CD8-positive, alpha-beta memory T cell (primary cell): ENCODE measurements around the gene RPS14. TPM values are rescaled to one million over a fixed set of nuclear protein-coding genes. Genes with fewer than 3 reads are reported as not detected.
A peak's percentile ranks its signal among the peaks of the same experiment; 100 is the strongest.

ENCODE experiments used
- CTCF ChIA-PET: fragments of 350-600 bp; sonication (Branson Sonifier 250); formaldehyde crosslinking; loops from one replicate; lab custom pipeline; 2021; ENCODE audit warnings: antibody characterized with exemption; lab: Charles Lee
- POLR2A ChIA-PET: fragments of 350-600 bp; sonication (Branson Sonifier 250); formaldehyde crosslinking; loops from one replicate; lab custom pipeline; 2021; ENCODE audit warnings: antibody characterized with exemption; lab: Charles Lee
- DNase-seq, 5 donors: peaks; one replicate each; pipeline versions ENCODE4 v3.0.0 to v3.0.0-alpha.2; 2020 to 2022; ENCODE audit warnings: mixed read lengths in 1 of 5
- H3K27ac ChIP-seq: one replicate; pipeline ENCODE4 v1.7.0; 2013; ENCODE audit warnings: low read depth, mild to moderate bottlenecking, low read length, moderate library complexity
- H3K27me3 ChIP-seq: 2 replicates; pipeline ENCODE4 v1.7.0; 2013; ENCODE audit warnings: low read length, mild to moderate bottlenecking; ENCODE audit not compliant: insufficient read depth, poor library complexity, severe bottlenecking
- H3K36me3 ChIP-seq: 2 replicates; pipeline ENCODE4 v1.7.0; 2013; ENCODE audit warnings: mild to moderate bottlenecking, low read length, moderate library complexity; ENCODE audit not compliant: insufficient read depth
- H3K4me1 ChIP-seq: 2 replicates; pipeline ENCODE4 v1.7.0; 2013; ENCODE audit warnings: mild to moderate bottlenecking, low read length, moderate library complexity; ENCODE audit not compliant: insufficient read depth
- H3K4me3 ChIP-seq: 2 replicates; pipeline ENCODE4 v1.7.0; 2013; ENCODE audit warnings: mild to moderate bottlenecking, low read length
- H3K9me3 ChIP-seq: 2 replicates; pipeline ENCODE4 v1.7.0; 2013; ENCODE audit warnings: mild to moderate bottlenecking, low read length
- H3K27ac Mint-ChIP-seq, 8 donors: one replicate each; pipeline ENCODE4 v1.8.0; 2020 to 2021; ENCODE audit warnings: mixed read lengths in 8 of 8, mild to moderate bottlenecking in 6 of 8, inconsistent platforms in 3 of 8, moderate library complexity in 3 of 8
- H3K27me3 Mint-ChIP-seq, 2 donors: one replicate each; pipeline ENCODE4 v1.8.0; 2020 to 2021; ENCODE audit warnings: mixed read lengths in 2 of 2, mild to moderate bottlenecking in 1 of 2, moderate library complexity in 1 of 2
- H3K36me3 Mint-ChIP-seq, 3 donors: one replicate each; pipeline ENCODE4 v1.8.0; 2020 to 2021; ENCODE audit warnings: mixed read lengths in 3 of 3, inconsistent platforms in 1 of 3, mild to moderate bottlenecking in 1 of 3
- H3K4me1 Mint-ChIP-seq, 3 donors: one replicate each; pipeline ENCODE4 v1.8.0; 2020 to 2021; ENCODE audit warnings: mixed read lengths in 3 of 3, inconsistent platforms in 1 of 3, mild to moderate bottlenecking in 1 of 3
- H3K4me3 Mint-ChIP-seq, 7 donors: one replicate each; pipeline ENCODE4 v1.8.0; 2020 to 2021; ENCODE audit warnings: mixed read lengths in 7 of 7, mild to moderate bottlenecking in 6 of 7, moderate library complexity in 4 of 7, inconsistent platforms in 2 of 7
- H3K9me3 Mint-ChIP-seq, 5 donors: one replicate each; pipeline ENCODE4 v1.8.0; 2020 to 2022; ENCODE audit warnings: mixed read lengths in 5 of 5, mild to moderate bottlenecking in 3 of 5, moderate library complexity in 2 of 5, inconsistent platforms in 1 of 5
- polyA plus RNA-seq: library from polyadenylated mRNA; unstranded; fragments of 300-500 nt; fragmentation: Illumina TruSeq; gene quantifications from one replicate; pipeline ENCODE4 v1.2.3, GENCODE V29; 2021
- total RNA-seq, 2 experiments: library from RNA; stranded (reverse); gene quantifications; one replicate each; pipeline ENCODE4 v1.2.3, GENCODE V29; 2021

The RPS14 gene
- total and polyA plus RNA-seq, 3 experiments from 2014 or later, result 2,924 to 6,416 (median 3,007) TPM

- Histone ChIP-seq H3K4me3 (no peak overlapping the region), H3K4me1 (no peaks in the 10 kb centered on the region), H3K27ac (no peak overlapping the region), H3K27me3 (no peaks in the 10 kb centered on the region), H3K36me3 (no peaks in the 10 kb centered on the region), H3K9me3 (no peaks in the 10 kb centered on the region)
- no peaks in the 10 kb centered on the region for H3K4me1 Mint-ChIP-seq
- POLR2A ChIA-PET, result no interaction called here
- no peaks in the 10 kb centered on the region for H3K9me3 Mint-ChIP-seq
- no peak overlapping the region for H3K27ac Mint-ChIP-seq
- no peak for DNase-seq
- CTCF ChIA-PET, result interaction anchor here (1.2 kb wide), 1 partner anchor 11 kb away, joined by 3 read pairs; no protein-coding TSS in a partner anchor
- H3K4me3 Mint-ChIP-seq, result no peak overlapping the region
- peaks cover 0 to 2% of the 10 kb centered on the region in 2 donors for H3K27me3 Mint-ChIP-seq
- H3K36me3 Mint-ChIP-seq, result no peaks in the 10 kb centered on the region
Measured at GRCh38 chr5:150469718-150470469, 20.4 kb upstream of the RPS14 start.

GRCh38 chr5:150468206-150468605 is 18.7 kb upstream of the RPS14 start:
- Mint-ChIP-seq H3K27ac (no peak overlapping the region), H3K4me1 (no peaks in the 10 kb centered on the region), H3K9me3 (no peaks in the 10 kb centered on the region), H3K4me3 (no peak overlapping the region), H3K27me3 (no peaks in the 10 kb centered on the region), H3K36me3 (no peaks in the 10 kb centered on the region)
- Histone ChIP-seq H3K9me3 (no peaks in the 10 kb centered on the region), H3K36me3 (no peaks in the 10 kb centered on the region), H3K27me3 (no peaks in the 10 kb centered on the region), H3K4me3 (no peak overlapping the region), H3K4me1 (no peaks in the 10 kb centered on the region), H3K27ac (no peak overlapping the region)
- POLR2A ChIA-PET, result interaction anchor here (0.6 kb wide), 1 partner anchor 631 kb away, joined by 6 read pairs; no protein-coding TSS in a partner anchor
- DNase-seq, result no peak
- CTCF ChIA-PET, result no interaction called here

DNA sequence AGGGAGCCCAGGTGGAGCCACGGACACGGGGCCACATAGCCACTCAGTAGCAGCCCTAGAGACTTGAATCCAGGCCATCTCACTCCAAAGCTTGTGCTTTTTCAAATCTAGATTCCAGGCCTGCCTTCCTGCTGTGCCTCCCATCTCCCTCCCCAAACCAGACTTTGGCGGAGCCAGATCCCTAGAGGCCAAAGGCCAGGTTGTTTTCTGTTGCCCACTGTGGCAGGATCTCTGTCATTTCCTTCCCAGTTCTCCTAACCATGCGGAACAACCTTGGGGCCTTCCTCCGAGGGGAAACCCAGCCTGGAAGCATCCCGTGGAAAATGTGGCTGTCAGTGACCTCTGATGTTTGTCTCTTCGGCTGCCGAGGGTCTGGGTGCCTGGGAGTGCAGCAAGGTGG is 16.4 kb upstream of the RPS14 start:
- H3K27ac ChIP-seq, result no peak overlapping the region
- H3K36me3 ChIP-seq, result no peaks in the 10 kb centered on the region
- Mint-ChIP-seq H3K27ac (no peak overlapping the region), H3K9me3 (no peaks in the 10 kb centered on the region), H3K4me3 (no peak overlapping the region), H3K4me1 (no peaks in the 10 kb centered on the region), H3K27me3 (no peaks in the 10 kb centered on the region), H3K36me3 (no peaks in the 10 kb centered on the region)
- H3K4me3 ChIP-seq, result no peak overlapping the region
- peaks cover 7% of the 10 kb centered on the region for H3K4me1 ChIP-seq
- DNase-seq, result no peak
- POLR2A ChIA-PET, result no interaction called here
- H3K27me3 ChIP-seq, result no peaks in the 10 kb centered on the region
- CTCF ChIA-PET, result no interaction called here
- H3K9me3 ChIP-seq, result no peaks in the 10 kb centered on the region

GRCh38 chr5:150464554-150465012 is 15.0 kb upstream of the RPS14 start:
- CTCF ChIA-PET, result no interaction called here
- H3K27me3 ChIP-seq, result no peaks in the 10 kb centered on the region

DNA sequence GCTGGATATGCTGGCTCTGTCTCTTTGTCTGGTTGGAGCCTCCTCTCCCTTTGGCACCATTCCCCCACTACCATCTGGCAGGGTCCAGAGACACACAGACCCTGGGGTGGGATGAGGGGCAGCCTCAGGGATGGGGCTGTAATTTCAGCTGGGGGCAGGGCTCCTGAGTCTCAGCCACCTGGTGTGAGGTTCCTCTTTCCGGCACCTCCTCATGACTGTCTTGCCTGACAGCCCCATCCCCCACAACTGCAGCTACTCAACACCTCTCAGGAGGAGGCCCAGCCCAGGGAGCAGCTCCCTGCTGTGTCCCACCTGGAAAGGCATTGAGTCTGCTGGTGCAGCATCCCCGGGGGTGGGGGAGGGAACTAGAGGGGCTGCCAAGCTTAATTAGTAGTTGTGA is 11.7 kb upstream of the RPS14 start:
- Mint-ChIP-seq H3K27me3 (peaks cover 0 to 2% of the 10 kb centered on the region in 2 donors), H3K9me3 (no peaks in the 10 kb centered on the region), H3K36me3 (no peaks in the 10 kb centered on the region), H3K4me1 (peaks cover 13 to 23% (median 19%) of the 10 kb centered on the region in 3 donors), H3K27ac (no peak overlapping the region), H3K4me3 (no peak overlapping the region)
- Histone ChIP-seq H3K27me3 (no peaks in the 10 kb centered on the region), H3K4me3 (no peak overlapping the region), H3K9me3 (no peaks in the 10 kb centered on the region), H3K36me3 (no peaks in the 10 kb centered on the region), H3K27ac (no peak overlapping the region), H3K4me1 (peaks cover 31% of the 10 kb centered on the region)
- DNase-seq, result no peak
- POLR2A ChIA-PET, result no interaction called here
- CTCF ChIA-PET, result interaction anchor here (1.0 to 2.2 kb wide), 2 partner anchors 11 to 99 kb away, joined by 3 to 7 read pairs; no protein-coding TSS in a partner anchor

More at GRCh38 chr5:150464554-150465012, 15.0 kb upstream of the RPS14 start:
- H3K27me3 Mint-ChIP-seq, result no peaks in the 10 kb centered on the region
- H3K4me1 Mint-ChIP-seq, result no peaks in the 10 kb centered on the region
- DNase-seq, result no peak
- no peaks in the 10 kb centered on the region for H3K9me3 Mint-ChIP-seq
- Histone ChIP-seq H3K9me3 (no peaks in the 10 kb centered on the region), H3K36me3 (no peaks in the 10 kb centered on the region), H3K4me1 (peaks cover 9% of the 10 kb centered on the region), H3K4me3 (no peak overlapping the region), H3K27ac (no peak overlapping the region)
- H3K27ac Mint-ChIP-seq, result no peak overlapping the region
- no peak overlapping the region for H3K4me3 Mint-ChIP-seq
- no peaks in the 10 kb centered on the region for H3K36me3 Mint-ChIP-seq
- POLR2A ChIA-PET, result no interaction called here

- POLR2A ChIA-PET, result no interaction called here
- Mint-ChIP-seq H3K36me3 (no peaks in the 10 kb centered on the region), H3K27me3 (peaks cover 0 to 2% of the 10 kb centered on the region in 2 donors), H3K4me3 (no peak overlapping the region), H3K9me3 (no peaks in the 10 kb centered on the region), H3K27ac (peak overlapping the region in 4 of 8 donors; percentile 11 to 82 (median 53)), H3K4me1 (peaks cover 13 to 23% (median 19%) of the 10 kb centered on the region in 3 donors)
- H3K9me3 ChIP-seq, result no peaks in the 10 kb centered on the region
- H3K27ac ChIP-seq, result no peak overlapping the region
- no peaks in the 10 kb centered on the region for H3K27me3 ChIP-seq
- CTCF ChIA-PET, result interaction anchor here (1.0 to 2.8 kb wide), 2 partner anchors 11 to 99 kb away, joined by 3 to 15 read pairs; partner anchors contain the start of gene RPS14
- H3K36me3 ChIP-seq, result no peaks in the 10 kb centered on the region
- no peak for DNase-seq
- no peak overlapping the region for H3K4me3 ChIP-seq
- peaks cover 31% of the 10 kb centered on the region for H3K4me1 ChIP-seq
Measured at GRCh38 chr5:150460781-150461180, 11.2 kb upstream of the RPS14 start.

DNA sequence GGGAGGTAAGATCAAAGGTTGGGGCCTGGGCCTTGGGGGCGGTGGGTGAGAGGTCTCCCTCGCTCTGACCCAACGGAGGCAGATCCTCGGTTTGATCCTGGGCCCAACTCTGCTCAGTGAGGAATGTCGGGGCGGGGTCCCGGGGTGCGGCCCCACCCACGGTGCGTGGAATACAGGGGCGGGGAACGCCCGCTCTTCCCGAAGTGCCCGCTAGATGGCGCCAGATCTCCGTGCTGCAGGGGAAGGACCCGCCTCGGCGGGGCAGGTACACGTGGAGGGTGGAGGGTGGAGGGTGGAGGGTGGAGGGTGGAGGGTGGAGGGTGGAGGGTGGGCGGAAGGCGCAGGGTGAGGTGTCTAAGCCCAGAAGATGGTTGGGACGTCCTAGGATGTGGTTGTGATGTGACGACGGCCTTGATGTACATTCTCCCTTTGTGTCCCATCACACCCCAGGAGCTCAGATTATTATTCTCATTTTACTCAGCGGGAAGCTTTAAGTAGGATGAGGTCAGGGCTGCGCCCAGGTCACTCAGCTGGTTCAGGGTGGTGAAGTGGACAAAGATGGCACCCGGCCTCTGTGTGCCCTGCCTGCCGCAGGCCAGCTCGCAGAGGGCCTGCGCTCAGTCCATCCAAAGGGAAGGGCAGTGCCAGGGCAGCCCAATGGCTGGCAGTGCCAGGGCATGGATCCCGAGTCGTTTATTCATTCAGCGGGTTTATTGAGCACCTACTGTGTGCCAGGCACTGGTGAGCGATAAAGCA is 9.4 kb upstream of the RPS14 start:
- H3K27ac Mint-ChIP-seq, result peak overlapping the region in 6 of 8 donors; percentile 14 to 83 (median 68)
- H3K4me1 ChIP-seq, result peaks cover 31% of the 10 kb centered on the region

More for the DNA sequence above, 9.4 kb upstream of the RPS14 start:
- H3K27ac ChIP-seq, result no peak overlapping the region
- no peaks in the 10 kb centered on the region for H3K9me3 ChIP-seq
- DNase-seq, result peak; percentile 78 to 90 (median 84)
- H3K27me3 ChIP-seq, result no peaks in the 10 kb centered on the region
- Mint-ChIP-seq H3K36me3 (no peaks in the 10 kb centered on the region), H3K27me3 (peaks cover 0 to 2% of the 10 kb centered on the region in 2 donors), H3K4me1 (peaks cover 13 to 23% (median 19%) of the 10 kb centered on the region in 3 donors), H3K9me3 (no peaks in the 10 kb centered on the region), H3K4me3 (peak overlapping the region in 2 of 7 donors; percentile 20 to 27)
- H3K4me3 ChIP-seq, result no peak overlapping the region
- POLR2A ChIA-PET, result interaction anchor here (2.1 kb wide), 1 partner anchor 9 kb away, joined by 6 read pairs; no protein-coding TSS in a partner anchor
- H3K36me3 ChIP-seq, result no peaks in the 10 kb centered on the region
- CTCF ChIA-PET, result interaction anchor here (0.6 to 2.8 kb wide), 12 partner anchors 9 to 387 kb away, joined by 3 to 15 read pairs (median 4); partner anchors contain the start of genes IRGM, RPS14 and SMIM3
